DOHH2 (cell line): ENCODE data around the gene TFIP11.

Experiments
- EZH2phosphoT487 ChIP-seq: fragments of 200-600 bp; sonication (generic); IDR thresholded peaks from 2 replicates; pipeline ENCODE4 v1.6.1; 2017; ENCODE audit warnings: borderline replicate concordance, mild to moderate bottlenecking, antibody characterized with exemption, low read length, moderate library complexity, mixed read lengths
- TF ChIP-seq, protein P1 (sequence below): fragments of 200-600 bp; sonication (generic); IDR thresholded peaks from one replicate; pipeline ENCODE4 v1.5.1; 2014; ENCODE audit warnings: antibody characterized with exemption, mild to moderate bottlenecking, low read depth, low read length; ENCODE audit not compliant: poor library complexity, severe bottlenecking

DNA sequence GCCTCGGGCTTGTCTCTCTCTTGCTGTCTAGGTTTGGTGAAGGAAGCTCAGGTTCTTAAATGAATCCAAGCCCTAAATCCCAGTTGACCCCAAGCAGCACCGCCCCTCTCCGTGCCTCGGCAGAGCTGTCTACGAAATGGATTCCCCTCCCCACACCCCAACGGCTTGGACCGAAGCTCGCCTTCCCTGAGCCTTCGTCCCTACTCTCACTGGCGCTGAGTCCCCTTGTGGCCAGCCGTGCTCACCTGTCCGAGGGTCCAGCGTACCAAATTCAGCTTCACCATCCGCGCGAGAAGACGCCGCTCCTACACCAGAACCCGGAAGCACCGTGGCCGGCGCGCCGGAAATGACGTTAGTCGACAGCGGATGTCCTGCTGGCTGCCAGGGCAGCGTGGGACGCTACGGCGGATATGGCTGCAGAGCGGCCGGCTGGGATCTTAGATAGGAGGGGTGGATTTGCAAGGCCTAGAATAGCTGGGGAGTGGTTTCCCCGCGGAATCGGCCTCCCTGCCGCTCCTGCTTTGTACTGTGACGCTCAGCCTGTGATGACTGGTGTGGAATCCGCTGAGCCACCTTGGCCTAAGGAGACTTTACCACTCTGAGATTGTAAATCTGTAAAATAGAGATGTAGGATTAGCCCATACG is at the start of gene TFIP11:
- TF ChIP-seq, protein P1, sequence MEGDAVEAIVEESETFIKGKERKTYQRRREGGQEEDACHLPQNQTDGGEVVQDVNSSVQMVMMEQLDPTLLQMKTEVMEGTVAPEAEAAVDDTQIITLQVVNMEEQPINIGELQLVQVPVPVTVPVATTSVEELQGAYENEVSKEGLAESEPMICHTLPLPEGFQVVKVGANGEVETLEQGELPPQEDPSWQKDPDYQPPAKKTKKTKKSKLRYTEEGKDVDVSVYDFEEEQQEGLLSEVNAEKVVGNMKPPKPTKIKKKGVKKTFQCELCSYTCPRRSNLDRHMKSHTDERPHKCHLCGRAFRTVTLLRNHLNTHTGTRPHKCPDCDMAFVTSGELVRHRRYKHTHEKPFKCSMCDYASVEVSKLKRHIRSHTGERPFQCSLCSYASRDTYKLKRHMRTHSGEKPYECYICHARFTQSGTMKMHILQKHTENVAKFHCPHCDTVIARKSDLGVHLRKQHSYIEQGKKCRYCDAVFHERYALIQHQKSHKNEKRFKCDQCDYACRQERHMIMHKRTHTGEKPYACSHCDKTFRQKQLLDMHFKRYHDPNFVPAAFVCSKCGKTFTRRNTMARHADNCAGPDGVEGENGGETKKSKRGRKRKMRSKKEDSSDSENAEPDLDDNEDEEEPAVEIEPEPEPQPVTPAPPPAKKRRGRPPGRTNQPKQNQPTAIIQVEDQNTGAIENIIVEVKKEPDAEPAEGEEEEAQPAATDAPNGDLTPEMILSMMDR, result no peak
- TF ChIP-seq EZH2phosphoT487, result no peak
